Measurements from ENCODE around the gene TTLL5. TPM values are rescaled to one million over a fixed set of nuclear protein-coding genes. Genes with fewer than 3 reads are reported as not detected.

TTLL5 gene
- total RNA-seq, 1 donor from 2014 or later: 37.9 TPM

GRCh38 chr14:75985618-75986438 lies 324.8 kb downstream of the TTLL5 start, which contains the start of gene IFT43:
IFT43 (plus strand) TSS chr14:75985763; CDS start chr14:75985787, 24 bp downstream.
- CTCF ChIA-PET: interaction anchor here (0.7 to 11.8 kb wide), 4 partner anchors 73 to 277 kb away, joined by 3 to 363 read pairs (median 9); no protein-coding TSS in a partner anchor
- POLR2A ChIA-PET: interaction anchor here (0.6 to 1.0 kb wide), 5 partner anchors 9 to 276 kb away, joined by 3 to 10 read pairs (median 4); no protein-coding TSS in a partner anchor
- H3K36me3 Mint-ChIP-seq (ENCODE audit: low read depth): peaks cover 9% of the 10 kb centered on the region
- peak; percentile 67 for ATAC-seq (ENCODE audit: low read depth)
- H3K4me1 Mint-ChIP-seq: peaks cover 30% of the 10 kb centered on the region
- intact Hi-C loops (cut with micrococcal nuclease): loop anchor here (10.0 kb wide), 1 partner anchor 681 kb away; no protein-coding TSS in a partner anchor
- H3K27me3 Mint-ChIP-seq: no peaks in the 10 kb centered on the region
- peak; percentile 85 for DNase-seq
- peak within 1 kb of the TSS; percentile 68 for H3K27ac Mint-ChIP-seq
- no peaks in the 10 kb centered on the region for H3K9me3 Mint-ChIP-seq
- peak within 1 kb of the TSS; percentile 86 for H3K4me3 Mint-ChIP-seq
- TF ChIP-seq CTCF (IDR thresholded peaks at IDR 0.05): no peak

- intact Hi-C loops (cut with micrococcal nuclease): loop anchor here (10.0 kb wide), 1 partner anchor 682 kb away; no protein-coding TSS in a partner anchor
- Mint-ChIP-seq H3K36me3 (ENCODE audit: low read depth) (peaks cover 9% of the 10 kb centered on the region), H3K4me1 (peaks cover 24% of the 10 kb centered on the region), H3K27ac (no peak overlapping the region), H3K9me3 (no peaks in the 10 kb centered on the region), H3K4me3 (peak overlapping the region; percentile 86), H3K27me3 (no peaks in the 10 kb centered on the region)
- ATAC-seq (ENCODE audit: low read depth): no peak
- no peak for DNase-seq
- ChIA-PET CTCF (interaction anchor here (1.9 to 11.8 kb wide), 2 partner anchors 81 to 277 kb away, joined by 15 to 363 read pairs; no protein-coding TSS in a partner anchor), POLR2A (interaction anchor here (0.7 to 0.9 kb wide), 2 partner anchors 27 to 276 kb away, joined by 4 to 10 read pairs; no protein-coding TSS in a partner anchor)
- no peak for TF ChIP-seq CTCF (IDR thresholded peaks at IDR 0.05)
Observed at GRCh38 chr14:75986439-75986765, 325.4 kb downstream of the TTLL5 start.

- ATAC-seq (ENCODE audit: low read depth) (no peak), DNase-seq (no peak)
- intact Hi-C loops (cut with micrococcal nuclease): loop anchor here (10.0 kb wide), 1 partner anchor 683 kb away; no protein-coding TSS in a partner anchor
- ChIA-PET CTCF (interaction anchor here (11.8 kb wide), 1 partner anchor 82 kb away, joined by 363 read pairs; no protein-coding TSS in a partner anchor), POLR2A (no interaction called here)
- no peaks in the 10 kb centered on the region for H3K9me3 Mint-ChIP-seq
- no peak overlapping the region for H3K27ac Mint-ChIP-seq
- H3K36me3 Mint-ChIP-seq (ENCODE audit: low read depth): peaks cover 13% of the 10 kb centered on the region
- H3K4me3 Mint-ChIP-seq: no peak overlapping the region
- TF ChIP-seq CTCF (IDR thresholded peaks at IDR 0.05): no peak
- H3K4me1 Mint-ChIP-seq: peaks cover 19% of the 10 kb centered on the region
- no peaks in the 10 kb centered on the region for H3K27me3 Mint-ChIP-seq
Observed at GRCh38 chr14:75987201-75987970, 326.3 kb downstream of the TTLL5 start.

GRCh38 chr14:75989134-75989533 lies 328.1 kb downstream of the TTLL5 start:
- H3K9me3 Mint-ChIP-seq: no peaks in the 10 kb centered on the region
- TF ChIP-seq CTCF (IDR thresholded peaks at IDR 0.05): no peak
- ChIA-PET POLR2A (no interaction called here), CTCF (no interaction called here)
- intact Hi-C loops (cut with micrococcal nuclease): loop anchor here (10.0 kb wide), 1 partner anchor 684 kb away; no protein-coding TSS in a partner anchor
- H3K36me3 Mint-ChIP-seq (ENCODE audit: low read depth): peaks cover 13% of the 10 kb centered on the region
- peaks cover 19% of the 10 kb centered on the region for H3K4me1 Mint-ChIP-seq
- H3K4me3 Mint-ChIP-seq: no peak overlapping the region
- ATAC-seq (ENCODE audit: low read depth): no peak
- no peak overlapping the region for H3K27ac Mint-ChIP-seq
- DNase-seq: no peak
- H3K27me3 Mint-ChIP-seq: no peaks in the 10 kb centered on the region

All from activated B cell treated with CpG ODN at 0.5 μM for 24 hours (primary cell).